Measurements from ENCODE around the gene PLK2.

PLK2 gene

GRCh38 chr5:58450018-58450417 is 9.9 kb downstream of the PLK2 start:
- DNase-seq (ENCODE audit: low spot score) = no peak

GRCh38 chr5:58447226-58447625 is 12.7 kb downstream of the PLK2 start:
- DNase-seq (ENCODE audit: low spot score) = no peak

GRCh38 chr5:58446024-58446423 is 13.9 kb downstream of the PLK2 start:
- no peak for DNase-seq (ENCODE audit: low spot score)

- no peak for DNase-seq (ENCODE audit: low spot score)
Observed at GRCh38 chr5:58444805-58445204, 15.1 kb downstream of the PLK2 start.

- no peak for DNase-seq (ENCODE audit: low spot score)
Observed at GRCh38 chr5:58440901-58441460, 18.9 kb downstream of the PLK2 start.

GRCh38 chr5:58439094-58439644 is 20.7 kb downstream of the PLK2 start:
- no peak for DNase-seq (ENCODE audit: low spot score)

- no peak for DNase-seq (ENCODE audit: low spot score)
Observed at GRCh38 chr5:58437661-58438060, 22.2 kb downstream of the PLK2 start.

GRCh38 chr5:58431832-58432231 is 28.1 kb downstream of the PLK2 start:
- no peak for DNase-seq (ENCODE audit: low spot score)

- DNase-seq (ENCODE audit: low spot score) = no peak
Observed at GRCh38 chr5:58412932-58413331, 47.0 kb downstream of the PLK2 start.

GRCh38 chr5:58412081-58412480 is 47.8 kb downstream of the PLK2 start:
- DNase-seq (ENCODE audit: low spot score) = no peak

- DNase-seq (ENCODE audit: low spot score) = no peak
Observed at GRCh38 chr5:58411372-58411771, 48.5 kb downstream of the PLK2 start.

GRCh38 chr5:58410441-58410840 is 49.4 kb downstream of the PLK2 start:
- DNase-seq (ENCODE audit: low spot score) = no peak

GRCh38 chr5:58407042-58407719 is 52.7 kb downstream of the PLK2 start:
- no peak for DNase-seq (ENCODE audit: low spot score)

- DNase-seq (ENCODE audit: low spot score) = no peak
Observed at GRCh38 chr5:58406394-58406793, 53.5 kb downstream of the PLK2 start.

- DNase-seq (ENCODE audit: low spot score) = no peak
Observed at GRCh38 chr5:58405175-58405574, 54.7 kb downstream of the PLK2 start.

- no peak for DNase-seq (ENCODE audit: low spot score)
Observed at GRCh38 chr5:58404734-58405133, 55.2 kb downstream of the PLK2 start.
